K562 (cell line): ENCODE results near the gene ZNF135. TPM values are rescaled to one million over a fixed set of nuclear protein-coding genes. Genes with fewer than 3 reads are reported as not detected.

Source experiments
- ATAC-seq: fragments of 200-7000 bp; cut with Tn5 transposase; 3 replicates; pipeline ENCODE4 v1.9.1; 2020; ENCODE audit warnings: moderate library complexity
- BruUV-seq: library from RNA; stranded (reverse); fragments of 400-500 nt; replicated peaks from 2 replicates; lab custom pipeline; 2021; lab: Mats Ljungman, UMichigan
- CTCF ChIA-PET: fragments of 300-600 bp; formaldehyde crosslinking; extraction: SDS; loops from one replicate; lab custom pipeline; 2021; ENCODE audit warnings: low intra/inter-chr PET ratio; lab: Yijun Ruan, JAX
- POLR2A ChIA-PET: fragments of 300-600, 350-650 bp; sonication (Branson Sonifier 250); formaldehyde crosslinking; extraction: SDS; loops from one replicate; lab custom pipeline; 2021; ENCODE audit warnings: antibody characterized with exemption, inconsistent platforms; lab: Yijun Ruan, JAX
- DNase-seq, 4 experiments: peaks; one replicate each; pipeline versions ENCODE4 v3.0.0 to v3.0.0-alpha.2; 2011 to 2018; ENCODE audit warnings: low spot score in 3 of 4, mixed read lengths in 3 of 4; ENCODE audit errors: extremely low read depth in 1 of 4
- FAIRE-seq: peaks from 2 replicates; lab custom pipeline; 2011; peaks lifted over from hg19 to GRCh38; lab: Jason Lieb, UNC
- H2AFZ ChIP-seq: 2 replicates; pipeline ENCODE4 v1.6.0; 2011; ENCODE audit warnings: low read depth, low read length, control low read depth, inconsistent platforms
- H3K27ac ChIP-seq: fragments of 200-600 bp; 3 replicates; pipeline ENCODE4 v1.8.0; 2011; ENCODE audit warnings: low read depth, mild to moderate bottlenecking, control low read depth, inconsistent platforms, low read length, moderate library complexity, mixed read lengths; ENCODE audit errors: extremely low read depth
- H3K27me3 ChIP-seq, 2 experiments: fragments of 300-600 bp in 1 of 2; 2 replicates in 1 of 2; 3 replicates in 1 of 2; pipeline versions ENCODE4 v1.6.0 to v1.8.0; 2011; ENCODE audit warnings: inconsistent platforms in 2 of 2, low read length in 2 of 2, mild to moderate bottlenecking in 1 of 2, mixed read lengths in 1 of 2, moderate library complexity in 1 of 2; ENCODE audit not compliant: control insufficient read depth in 2 of 2, insufficient read depth in 2 of 2
- H3K36me3 ChIP-seq: fragments of 300-600 bp; 3 replicates; pipeline ENCODE4 v1.8.0; 2011; ENCODE audit warnings: mild to moderate bottlenecking, low read length, inconsistent platforms; ENCODE audit not compliant: control insufficient read depth, insufficient read depth
- H3K4me1 ChIP-seq, 2 experiments: fragments of 200-600 bp in 1 of 2; replicated peaks in 1 of 2; 2 replicates in 1 of 2; 3 replicates in 1 of 2; pipeline versions ENCODE4 v1.5.1 to v1.8.0; 2011; ENCODE audit warnings: inconsistent platforms in 2 of 2, low read length in 2 of 2, mild to moderate bottlenecking in 1 of 2, mixed read lengths in 1 of 2, moderate library complexity in 1 of 2; ENCODE audit not compliant: control insufficient read depth in 2 of 2, insufficient read depth in 2 of 2
- H3K4me2 ChIP-seq: 2 replicates; pipeline ENCODE4 v1.6.1; 2011; ENCODE audit warnings: low read length, control low read depth, inconsistent platforms, mixed read lengths; ENCODE audit not compliant: insufficient read depth
- H3K4me3 ChIP-seq: fragments of 200-600 bp; sonication (generic), shearing (Covaris generic); 2 replicates; pipeline ENCODE4 v1.5.1; 2016; ENCODE audit warnings: control low read depth, inconsistent platforms
- H3K79me2 ChIP-seq: fragments of 200-600 bp; 3 replicates; pipeline ENCODE4 v1.8.0; 2011; ENCODE audit warnings: low read length, inconsistent platforms; ENCODE audit not compliant: control insufficient read depth, insufficient read depth
- H3K9ac ChIP-seq, 2 experiments: 2 replicates each; pipeline versions ENCODE4 v1.6.0 to v1.6.1; 2011; ENCODE audit warnings: low read depth in 2 of 2, low read length in 2 of 2, control low read depth in 1 of 2, inconsistent platforms in 1 of 2, mild to moderate bottlenecking in 1 of 2, mixed read lengths in 1 of 2; ENCODE audit not compliant: insufficient read depth in 1 of 2
- H3K9me1 ChIP-seq: one replicate; pipeline ENCODE4 v1.6.0; 2011; ENCODE audit warnings: inconsistent platforms, mild to moderate bottlenecking, low read length, moderate library complexity; ENCODE audit not compliant: control insufficient read depth, insufficient read depth
- H3K9me3 ChIP-seq: replicated peaks from 2 replicates; pipeline ENCODE4 v1.5.1; 2011; ENCODE audit warnings: low read depth, low read length, inconsistent platforms; ENCODE audit not compliant: control insufficient read depth, insufficient read depth
- H4K20me1 ChIP-seq: replicated peaks from 2 replicates; pipeline ENCODE4 v1.6.1; 2011; ENCODE audit warnings: low read length, inconsistent platforms, mixed read lengths; ENCODE audit not compliant: control insufficient read depth, insufficient read depth
- ATF3 ChIP-seq, 2 experiments: fragments of 450-650 bp in 1 of 2; sonication (generic) in 1 of 2; formaldehyde crosslinking in 1 of 2; IDR thresholded peaks in 1 of 2; conservative IDR thresholded peaks in 1 of 2; 2 replicates each; pipeline versions ENCODE4 v1.6.1 to v1.8.1; 2016 to 2023; ENCODE audit warnings: mild to moderate bottlenecking in 2 of 2, moderate library complexity in 2 of 2, inconsistent platforms in 1 of 2, missing genetic modification reagents in 1 of 2
- BMI1 ChIP-seq: fragments of 150-350 bp; IDR thresholded peaks from 2 replicates; pipeline ENCODE4 v1.6.1; 2014; ENCODE audit warnings: low read length
- CBX5 ChIP-seq: IDR thresholded peaks from 2 replicates; pipeline ENCODE4 v1.6.1; 2014; ENCODE audit warnings: low read depth, borderline replicate concordance
- HBP1 ChIP-seq: fragments of 450-650 bp; formaldehyde crosslinking; IDR thresholded peaks from 2 replicates; pipeline ENCODE4 v1.4.0; 2022; ENCODE audit warnings: missing genetic modification characterization
- NFIX ChIP-seq: fragments of 250-450 bp; sonication (Bioruptor Pico); IDR thresholded peaks from 2 replicates; pipeline ENCODE4 v1.4.0; 2020; ENCODE audit warnings: low read depth, mild to moderate bottlenecking, moderate library complexity
- PHF20 ChIP-seq: fragments of 450-650 bp; IDR thresholded peaks from 2 replicates; pipeline ENCODE4 v1.6.1; 2018; ENCODE audit not compliant: partially characterized antibody
- SIX5 ChIP-seq, 2 experiments: IDR thresholded peaks; 2 replicates each; pipeline ENCODE4 v1.6.1; 2011; ENCODE audit warnings: low read length in 2 of 2, borderline replicate concordance in 1 of 2, low read depth in 1 of 2, mild to moderate bottlenecking in 1 of 2, moderate library complexity in 1 of 2; ENCODE audit not compliant: insufficient read depth in 1 of 2
- SP1 ChIP-seq: sonication (generic); formaldehyde crosslinking; IDR thresholded peaks from 2 replicates; pipeline ENCODE4 v1.8.1; 2022; ENCODE audit warnings: mild to moderate bottlenecking, missing genetic modification reagents
- TAL1 ChIP-seq: fragments of 450-650 bp; IDR thresholded peaks from 2 replicates; pipeline ENCODE4 v1.6.1; 2016; ENCODE audit warnings: mild to moderate bottlenecking
- TARDBP ChIP-seq: fragments of 450-650 bp; IDR thresholded peaks from 2 replicates; pipeline ENCODE4 v1.6.1; 2016
- WGBS: fragments of 100-300 bp; shearing (Covaris generic); methylation state at CpG from one replicate; pipeline ENCODE4 v1.1.6; 2016; ENCODE audit warnings: low coverage, mixed read lengths; ENCODE audit not compliant: insufficient coverage; ENCODE audit errors: missing lambda C conversion rate; 5-methylcytosine and 5-hydroxymethylcytosine counted together
- in situ Hi-C: fragments of 300-500 bp; cut with MboI; formaldehyde crosslinking; loops from 4 replicates; pipeline ENCODE4 v1.15.0; 2018; ENCODE audit warnings: inconsistent platforms, mixed read lengths
- intact Hi-C: fragments of 100-400 bp; cut with micrococcal nuclease; formaldehyde crosslinking; loops from 2 replicates; pipeline ENCODE4 v1.14.2; 2022
- polyA plus RNA-seq, 8 experiments: library from polyadenylated mRNA; depleted of rRNA in 4 of 8; stranded (reverse) in 5 of 8; unstranded in 3 of 8; fragments of >200 nt; fragmentation: Nextera tagmentation in 2 of 8; fragmentation: Illumina TruSeq in 1 of 8; extraction: Ambion mirVana in 2 of 8; extraction: Trizol in 1 of 8; gene quantifications; 2 replicates each; pipeline versions ENCODE4 v1.2.1 to v1.2.3, GENCODE V29; 2011 to 2014; ENCODE audit warnings: inconsistent platforms in 1 of 8, missing spikeins in 1 of 8
- total RNA-seq, 7 experiments: library from RNA; depleted of rRNA in 6 of 7; stranded (reverse); fragments of >200 nt in 6 of 7; fragmentation: Illumina TruSeq in 2 of 7; extraction: Trizol in 2 of 7; gene quantifications; 2 replicates each; pipeline versions ENCODE4 v1.2.1 to v1.2.3, GENCODE V29; 2011 to 2021; ENCODE audit warnings: low replicate concordance in 1 of 7

ZNF135 gene
- total and polyA plus RNA-seq, 9 of the 15 experiments (the other 6 are each of a cell fraction or from before 2014, with no cell fraction given) = not detected

- CTCF ChIA-PET = no interaction called here
- no peak for TF ChIP-seq BMI1
- no peak for TF ChIP-seq TARDBP
- no peak for TF ChIP-seq SIX5 (IDR thresholded peaks at IDR 0.05; ENCODE audit: borderline replicate concordance in 1 of 2, insufficient read depth in 1 of 2, low read depth in 1 of 2, low read length in 2 of 2)
- TF ChIP-seq TAL1 = no peak
- no peak for TF ChIP-seq HBP1 (CRISPR knock-in tag)
- TF ChIP-seq PHF20 = no peak
- TF ChIP-seq ATF3 (IDR thresholded peaks at IDR 0.05) = no peak
- no peak for TF ChIP-seq ATF3 (CRISPR knock-in tag; conservative IDR thresholded peaks at IDR 0.05)
- no peak for TF ChIP-seq NFIX (CRISPR knock-in tag)
- no peak for TF ChIP-seq SP1 (CRISPR knock-in tag)
- no peak for TF ChIP-seq CBX5
These were observed 34.0 kb downstream of the ZNF135 start for GRCh38 chr19:58093071-58093470.

More at GRCh38 chr19:58093071-58093470, 34.0 kb downstream of the ZNF135 start:
- no peak overlapping the region for H3K27ac ChIP-seq
- no peaks in the 10 kb centered on the region for H3K36me3 ChIP-seq
- no peaks in the 10 kb centered on the region for H3K9me1 ChIP-seq
- FAIRE-seq = no peak
- no peaks in the 10 kb centered on the region for H4K20me1 ChIP-seq
- no peak for DNase-seq
- H3K4me2 ChIP-seq = no peak overlapping the region
- no peak overlapping the region for H3K9ac ChIP-seq
- H3K27me3 ChIP-seq = no peaks in the 10 kb centered on the region
- POLR2A ChIA-PET = interaction anchor here (0.6 kb wide), 1 partner anchor 270 kb away, joined by 3 read pairs; no protein-coding TSS in a partner anchor
- BruUV-seq = no TSS peak
- no peak for ATAC-seq
- intact Hi-C loops = no loop called here
- H3K4me3 ChIP-seq = no peak overlapping the region
- H3K9me3 ChIP-seq = no peaks in the 10 kb centered on the region
- in situ Hi-C loops = no loop called here
- H2AFZ ChIP-seq = no peak overlapping the region
- peaks cover 0 to 4% of the 10 kb centered on the region in 2 experiments; a peak in 1 of 5 replicates for H3K4me1 ChIP-seq
- no peaks in the 10 kb centered on the region for H3K79me2 ChIP-seq
- 2% methylated on average over 7 of the region's 7 CpGs for WGBS
